Measurements from ENCODE around the gene SIRPD.

DNA sequence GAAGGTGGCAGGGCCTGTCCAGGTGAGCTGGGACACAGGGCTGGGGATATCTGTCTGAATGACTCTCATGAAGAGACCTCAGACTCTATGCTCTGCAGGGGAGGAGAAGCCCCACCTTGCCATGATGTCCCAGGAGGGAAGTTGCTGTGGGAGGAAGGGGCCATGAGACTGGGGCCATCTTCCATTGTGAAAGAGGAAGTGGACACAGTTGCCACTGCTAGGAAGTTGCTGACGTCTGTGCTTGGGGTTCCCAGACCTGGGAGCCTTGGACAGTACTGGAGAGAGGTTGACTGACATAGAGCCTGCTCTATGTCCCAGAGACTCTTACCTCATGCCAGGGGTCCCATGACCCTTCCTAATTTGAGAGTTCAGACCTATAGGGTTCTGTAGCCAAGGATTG is 37.8 kb upstream of the SIRPD start:
- TF ChIP-seq, protein P1, sequence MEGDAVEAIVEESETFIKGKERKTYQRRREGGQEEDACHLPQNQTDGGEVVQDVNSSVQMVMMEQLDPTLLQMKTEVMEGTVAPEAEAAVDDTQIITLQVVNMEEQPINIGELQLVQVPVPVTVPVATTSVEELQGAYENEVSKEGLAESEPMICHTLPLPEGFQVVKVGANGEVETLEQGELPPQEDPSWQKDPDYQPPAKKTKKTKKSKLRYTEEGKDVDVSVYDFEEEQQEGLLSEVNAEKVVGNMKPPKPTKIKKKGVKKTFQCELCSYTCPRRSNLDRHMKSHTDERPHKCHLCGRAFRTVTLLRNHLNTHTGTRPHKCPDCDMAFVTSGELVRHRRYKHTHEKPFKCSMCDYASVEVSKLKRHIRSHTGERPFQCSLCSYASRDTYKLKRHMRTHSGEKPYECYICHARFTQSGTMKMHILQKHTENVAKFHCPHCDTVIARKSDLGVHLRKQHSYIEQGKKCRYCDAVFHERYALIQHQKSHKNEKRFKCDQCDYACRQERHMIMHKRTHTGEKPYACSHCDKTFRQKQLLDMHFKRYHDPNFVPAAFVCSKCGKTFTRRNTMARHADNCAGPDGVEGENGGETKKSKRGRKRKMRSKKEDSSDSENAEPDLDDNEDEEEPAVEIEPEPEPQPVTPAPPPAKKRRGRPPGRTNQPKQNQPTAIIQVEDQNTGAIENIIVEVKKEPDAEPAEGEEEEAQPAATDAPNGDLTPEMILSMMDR (IDR thresholded peaks at IDR 0.05) = no peak
- no peak for TF ChIP-seq EZH2 (IDR thresholded peaks at IDR 0.05; ENCODE audit: borderline replicate concordance, insufficient read depth, low read depth, low read length, poor library complexity, severe bottlenecking)
